ENCODE measurements around the gene AFAP1.

The AFAP1 gene

GRCh38 chr4:7786040-7786439, 153.6 kb downstream of the AFAP1 start:
- no peak for TF ChIP-seq Cebpa-rat (IDR thresholded peaks at IDR 0.05)
- Histone ChIP-seq H3K36me3 (peaks cover 0 to 23% (median 0%) of the 10 kb centered on the region in 11 experiments; a peak in 5 of 22 replicates), H3K4me1 (peaks cover 29 to 51% (median 43%) of the 10 kb centered on the region in 10 experiments), H3K9me3 (replicated peaks in 1 of 11) (no peaks in the 10 kb centered on the region), H4K20me1 (no peaks in the 10 kb centered on the region), H3K27me3 (no peaks in the 10 kb centered on the region), H3K4me2 (0 out of 22 replicates have a peak overlapping the region, but pooled peaks of 1 of the 11 experiments have one; percentile 9), H3K9ac (no peak overlapping the region), H3K27ac (no peak overlapping the region), H3K4me3 (no peak overlapping the region)

- H3K9ac ChIP-seq = no peak overlapping the region
- H3K36me3 ChIP-seq = peaks cover 0 to 20% (median 0%) of the 10 kb centered on the region in 11 experiments; a peak in 5 of 22 replicates
- peak overlapping the region in 1 of 11 experiments; percentile 7; a peak in 2 of 22 replicates for H3K4me2 ChIP-seq
- peaks cover 32 to 55% (median 47%) of the 10 kb centered on the region in 10 experiments for H3K4me1 ChIP-seq
- no peak overlapping the region for H3K27ac ChIP-seq
- H3K9me3 ChIP-seq (replicated peaks in 1 of 11) = peaks cover 0 to 6% (median 0%) of the 10 kb centered on the region in 11 experiments; a peak in 2 of 22 replicates
- no peak overlapping the region for H3K4me3 ChIP-seq
- no peak for TF ChIP-seq Cebpa-rat (IDR thresholded peaks at IDR 0.05)
- no peaks in the 10 kb centered on the region for H4K20me1 ChIP-seq
- no peaks in the 10 kb centered on the region for H3K27me3 ChIP-seq
These were observed 154.6 kb downstream of the AFAP1 start for GRCh38 chr4:7785017-7785416.

GRCh38 chr4:7784131-7784870, 155.4 kb downstream of the AFAP1 start:
- Histone ChIP-seq H3K4me1 (peaks cover 32 to 61% (median 48%) of the 10 kb centered on the region in 10 experiments), H3K27ac (no peak overlapping the region), H3K9ac (no peak overlapping the region), H3K4me2 (peak overlapping the region in 10 of 11 experiments; percentile 31 to 88 (median 80); a peak in 17 of 22 replicates), H4K20me1 (no peaks in the 10 kb centered on the region), H3K27me3 (no peaks in the 10 kb centered on the region), H3K9me3 (replicated peaks in 1 of 11) (peaks cover 0 to 9% (median 0%) of the 10 kb centered on the region in 11 experiments; a peak in 2 of 22 replicates), H3K36me3 (peaks cover 0 to 20% (median 0%) of the 10 kb centered on the region in 11 experiments; a peak in 5 of 22 replicates), H3K4me3 (no peak overlapping the region)
- no peak for TF ChIP-seq Cebpa-rat (IDR thresholded peaks at IDR 0.05)

GRCh38 chr4:7783541-7783940, 156.1 kb downstream of the AFAP1 start:
- Histone ChIP-seq H3K4me1 (peaks cover 32 to 69% (median 50%) of the 10 kb centered on the region in 10 experiments), H3K4me3 (no peak overlapping the region), H3K36me3 (peaks cover 0 to 21% (median 3%) of the 10 kb centered on the region in 11 experiments; a peak in 9 of 22 replicates), H3K4me2 (peak overlapping the region; percentile 22 to 88 (median 80); a peak in 21 of 22 replicates), H3K27me3 (no peaks in the 10 kb centered on the region), H4K20me1 (no peaks in the 10 kb centered on the region), H3K27ac (no peak overlapping the region), H3K9ac (no peak overlapping the region), H3K9me3 (replicated peaks in 1 of 11) (peaks cover 0 to 9% (median 0%) of the 10 kb centered on the region in 11 experiments; a peak in 2 of 22 replicates)
- TF ChIP-seq Cebpa-rat (IDR thresholded peaks at IDR 0.05) = no peak

GRCh38 chr4:7782783-7783182, 156.9 kb downstream of the AFAP1 start:
- no peak overlapping the region for H3K27ac ChIP-seq
- TF ChIP-seq Cebpa-rat (IDR thresholded peaks at IDR 0.05) = no peak
- peaks cover 32 to 71% (median 50%) of the 10 kb centered on the region in 10 experiments for H3K4me1 ChIP-seq
- peaks cover 0 to 9% (median 0%) of the 10 kb centered on the region in 11 experiments; a peak in 2 of 22 replicates for H3K9me3 ChIP-seq (replicated peaks in 1 of 11)
- H3K9ac ChIP-seq = no peak overlapping the region
- H3K36me3 ChIP-seq = peaks cover 6 to 28% (median 10%) of the 10 kb centered on the region in 11 experiments; a peak in 16 of 22 replicates
- peak overlapping the region; percentile 31 to 88 (median 80); a peak in 21 of 22 replicates for H3K4me2 ChIP-seq
- no peak overlapping the region for H3K4me3 ChIP-seq
- no peaks in the 10 kb centered on the region for H4K20me1 ChIP-seq
- no peaks in the 10 kb centered on the region for H3K27me3 ChIP-seq

- Histone ChIP-seq H3K36me3 (peaks cover 6 to 36% (median 17%) of the 10 kb centered on the region in 11 experiments; a peak in 16 of 22 replicates), H3K4me2 (peak overlapping the region; percentile 71 to 88 (median 80))
These were observed 157.7 kb downstream of the AFAP1 start for GRCh38 chr4:7781993-7782392.

GRCh38 chr4:7781366-7781765, 158.3 kb downstream of the AFAP1 start:
- Histone ChIP-seq H4K20me1 (no peaks in the 10 kb centered on the region), H3K36me3 (peaks cover 6 to 38% (median 18%) of the 10 kb centered on the region in 11 experiments; a peak in 16 of 22 replicates), H3K27me3 (no peaks in the 10 kb centered on the region), H3K4me3 (peak overlapping the region in 1 of 10 experiments; percentile 27; a peak in 1 of 20 replicates), H3K27ac (peak overlapping the region in 1 of 11 experiments; percentile 2; a peak in 1 of 22 replicates), H3K9ac (peak overlapping the region in 1 of 11 experiments; percentile 9; a peak in 1 of 22 replicates), H3K9me3 (replicated peaks in 1 of 11) (peaks cover 0 to 9% (median 0%) of the 10 kb centered on the region in 11 experiments; a peak in 2 of 22 replicates), H3K4me1 (peaks cover 32 to 71% (median 50%) of the 10 kb centered on the region in 10 experiments), H3K4me2 (peak overlapping the region; percentile 71 to 88 (median 80))
- no peak for TF ChIP-seq Cebpa-rat (IDR thresholded peaks at IDR 0.05)

More at GRCh38 chr4:7781993-7782392, 157.7 kb downstream of the AFAP1 start:
- no peak for TF ChIP-seq Cebpa-rat (IDR thresholded peaks at IDR 0.05)
- Histone ChIP-seq H3K9me3 (replicated peaks in 1 of 11) (peaks cover 0 to 9% (median 0%) of the 10 kb centered on the region in 11 experiments; a peak in 2 of 22 replicates), H3K27me3 (no peaks in the 10 kb centered on the region), H3K4me3 (peak overlapping the region in 2 of 10 experiments; percentile 2 to 27; a peak in 1 of 20 replicates), H3K4me1 (peaks cover 32 to 71% (median 50%) of the 10 kb centered on the region in 10 experiments), H4K20me1 (no peaks in the 10 kb centered on the region), H3K9ac (peak overlapping the region in 2 of 11 experiments; percentile 9 to 37; a peak in 1 of 22 replicates), H3K27ac (peak overlapping the region in 1 of 11 experiments; percentile 2; a peak in 1 of 22 replicates)

DNA sequence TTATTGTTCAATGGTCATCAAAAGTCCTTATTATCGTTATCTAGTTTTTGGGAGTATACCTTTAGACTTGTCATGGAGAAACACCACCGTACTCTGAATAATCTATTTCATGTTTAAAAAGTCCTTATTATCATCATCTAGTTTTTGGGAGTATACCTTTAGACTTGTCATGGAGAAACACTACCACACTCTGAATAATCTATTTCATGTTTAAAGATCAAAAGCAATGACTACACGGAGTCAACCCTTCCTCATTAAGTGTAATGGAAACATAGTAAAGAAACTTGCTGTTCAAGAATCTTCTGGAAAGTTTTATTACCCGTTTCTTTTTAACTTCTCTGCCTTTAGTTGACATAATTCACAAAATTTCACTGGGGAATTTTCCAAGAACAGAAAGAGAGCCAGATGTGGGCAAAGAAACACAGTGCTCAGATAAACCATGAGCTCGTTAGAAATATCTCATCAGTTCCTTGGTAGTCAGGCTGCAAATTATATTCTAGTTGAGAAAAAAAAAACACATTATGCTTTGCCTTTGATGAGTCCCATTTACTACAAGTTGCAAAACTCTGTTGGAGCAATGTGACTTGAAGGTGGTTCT, 158.8 kb downstream of the AFAP1 start:
- H3K9me3 ChIP-seq (replicated peaks in 1 of 11) = peaks cover 0 to 9% (median 0%) of the 10 kb centered on the region in 11 experiments; a peak in 2 of 22 replicates
- H3K4me3 ChIP-seq = no peak overlapping the region
- no peak overlapping the region; a peak in 1 of 22 replicates for H3K9ac ChIP-seq
- no peaks in the 10 kb centered on the region for H3K27me3 ChIP-seq
- peaks cover 6 to 38% (median 18%) of the 10 kb centered on the region in 11 experiments; a peak in 16 of 22 replicates for H3K36me3 ChIP-seq
- no peak overlapping the region for H3K27ac ChIP-seq
- H3K4me1 ChIP-seq = peaks cover 32 to 71% (median 49%) of the 10 kb centered on the region in 10 experiments
- TF ChIP-seq Cebpa-rat (IDR thresholded peaks at IDR 0.05) = no peak
- no peaks in the 10 kb centered on the region for H4K20me1 ChIP-seq
- H3K4me2 ChIP-seq = peak overlapping the region; percentile 71 to 88 (median 80)

Data from BLaER1 treated with 17β-estradiol and CSF1 and Interleukin-3, amounts not matched to agents 10 nM and 100 nM (cell line).